SU-DHL-6 (cell line): ENCODE results near the gene TPO.

Experiments used
- H2AFZ ChIP-seq: fragments of 200-600 bp; sonication (generic); 2 replicates; pipeline ENCODE4 v1.6.1; 2014; ENCODE audit warnings: low read depth, mild to moderate bottlenecking, moderate library complexity, mixed read lengths, antibody characterized with exemption, low read length; ENCODE audit not compliant: severe bottlenecking
- H3F3A ChIP-seq: fragments of 200-600 bp; shearing (Covaris generic); 2 replicates; pipeline ENCODE4 v1.6.0; 2016; ENCODE audit warnings: antibody characterized with exemption, mild to moderate bottlenecking; ENCODE audit not compliant: insufficient read depth
- H3K27ac ChIP-seq: fragments of 200-600 bp; sonication (generic); 2 replicates; pipeline ENCODE4 v1.5.1; 2016; ENCODE audit warnings: low read depth, mild to moderate bottlenecking, low read length, moderate library complexity, mixed read lengths
- H3K27me3 ChIP-seq: fragments of 200-600 bp; sonication (generic), shearing (Covaris generic); 2 replicates; pipeline ENCODE4 v1.6.0; 2014; ENCODE audit warnings: mild to moderate bottlenecking, low read length
- H3K36me3 ChIP-seq: fragments of 200-600 bp; sonication (generic); 2 replicates; pipeline ENCODE4 v1.6.1; 2014; ENCODE audit warnings: mild to moderate bottlenecking, low read length, mixed read lengths
- H3K4me2 ChIP-seq: fragments of 300-600, 200-600 bp; shearing (Covaris generic), sonication (generic); 2 replicates; pipeline ENCODE4 v1.6.0; 2014; ENCODE audit warnings: low read length, low read depth, mild to moderate bottlenecking; ENCODE audit not compliant: poor library complexity, severe bottlenecking
- H3K4me3 ChIP-seq: fragments of 200-600 bp; sonication (generic); 2 replicates; pipeline ENCODE4 v1.5.1; 2014; ENCODE audit warnings: antibody characterized with exemption, low read length, mild to moderate bottlenecking, mixed read lengths; ENCODE audit not compliant: insufficient read depth, poor library complexity, severe bottlenecking
- H3K79me2 ChIP-seq: fragments of 200-600 bp; sonication (generic); 2 replicates; pipeline ENCODE4 v1.6.1; 2014; ENCODE audit warnings: mild to moderate bottlenecking, low read length, moderate library complexity; ENCODE audit not compliant: insufficient read depth
- H3K9ac ChIP-seq: fragments of 200-600 bp; sonication (generic); 2 replicates; pipeline ENCODE4 v1.7.0; 2014; ENCODE audit warnings: mild to moderate bottlenecking, low read length
- H3K9me2 ChIP-seq: fragments of 200-600 bp; sonication (generic); replicated peaks from 2 replicates; pipeline ENCODE4 v1.6.1; 2014; ENCODE audit warnings: low read length; ENCODE audit not compliant: insufficient read depth
- H3K9me3 ChIP-seq: fragments of 200-600 bp; sonication (generic); 2 replicates; pipeline ENCODE4 v1.6.1; 2014; ENCODE audit warnings: low read length, mixed read lengths; ENCODE audit not compliant: insufficient read depth
- H4K20me1 ChIP-seq: fragments of 200-600 bp; sonication (generic); 2 replicates; pipeline ENCODE4 v1.6.1; 2014; ENCODE audit warnings: low read depth, mild to moderate bottlenecking, antibody characterized with exemption, low read length, moderate library complexity, mixed read lengths
- CTCF ChIP-seq: fragments of 200-600 bp; sonication (generic); IDR thresholded peaks from one replicate; pipeline ENCODE4 v1.5.1; 2017; ENCODE audit warnings: antibody characterized with exemption, mild to moderate bottlenecking, low read length, moderate library complexity; ENCODE audit not compliant: insufficient read depth, poor library complexity, severe bottlenecking
- EZH2phosphoT487 ChIP-seq: fragments of 200-600 bp; sonication (generic), shearing (Covaris generic); conservative IDR thresholded peaks from 2 replicates; pipeline ENCODE4 v1.6.1; 2018; ENCODE audit warnings: mild to moderate bottlenecking, antibody characterized with exemption, low read length, moderate library complexity, mixed read lengths

Gene TPO

GRCh38 chr2:1501038-1501851 is 88.0 kb downstream of the TPO start:
- H3F3A ChIP-seq = no peaks in the 10 kb centered on the region
- no peaks in the 10 kb centered on the region for H3K9me2 ChIP-seq
- no peak overlapping the region for H3K4me3 ChIP-seq
- no peak overlapping the region for H2AFZ ChIP-seq
- no peak for TF ChIP-seq EZH2phosphoT487
- TF ChIP-seq CTCF = no peak
- no peaks in the 10 kb centered on the region for H4K20me1 ChIP-seq
- no peaks in the 10 kb centered on the region for H3K9me3 ChIP-seq
- H3K4me2 ChIP-seq = no peak overlapping the region
- no peaks in the 10 kb centered on the region for H3K27me3 ChIP-seq
- no peak overlapping the region for H3K27ac ChIP-seq
- H3K36me3 ChIP-seq = no peaks in the 10 kb centered on the region
- no peaks in the 10 kb centered on the region for H3K79me2 ChIP-seq
- H3K9ac ChIP-seq = no peak overlapping the region

- no peaks in the 10 kb centered on the region for H3K27me3 ChIP-seq
- H3K79me2 ChIP-seq = no peaks in the 10 kb centered on the region
- H3K9me2 ChIP-seq = no peaks in the 10 kb centered on the region
- no peaks in the 10 kb centered on the region for H3K36me3 ChIP-seq
- H4K20me1 ChIP-seq = no peaks in the 10 kb centered on the region
- no peaks in the 10 kb centered on the region for H3F3A ChIP-seq
- no peak overlapping the region for H3K27ac ChIP-seq
- H3K4me3 ChIP-seq = no peak overlapping the region
- H3K4me2 ChIP-seq = no peak overlapping the region
- H3K9me3 ChIP-seq = no peaks in the 10 kb centered on the region
- no peak overlapping the region for H3K9ac ChIP-seq
- TF ChIP-seq EZH2phosphoT487 = no peak
- TF ChIP-seq CTCF = no peak
- H2AFZ ChIP-seq = no peak overlapping the region
Observed at GRCh38 chr2:1501991-1502390, 88.7 kb downstream of the TPO start.

- no peak overlapping the region for H3K4me3 ChIP-seq
- H3K27me3 ChIP-seq = no peaks in the 10 kb centered on the region
- H3K79me2 ChIP-seq = no peaks in the 10 kb centered on the region
- H4K20me1 ChIP-seq = no peaks in the 10 kb centered on the region
- TF ChIP-seq CTCF = no peak
- no peak for TF ChIP-seq EZH2phosphoT487
- no peaks in the 10 kb centered on the region for H3F3A ChIP-seq
- no peaks in the 10 kb centered on the region for H3K9me3 ChIP-seq
- H3K4me2 ChIP-seq = no peak overlapping the region
- H3K36me3 ChIP-seq = no peaks in the 10 kb centered on the region
- H3K27ac ChIP-seq = no peak overlapping the region
- no peak overlapping the region for H2AFZ ChIP-seq
- H3K9me2 ChIP-seq = no peaks in the 10 kb centered on the region
- H3K9ac ChIP-seq = no peak overlapping the region
Observed at GRCh38 chr2:1502891-1503304, 89.6 kb downstream of the TPO start.
